A172 (cell line): ENCODE data around the gene PTPRQ. TPM values are rescaled to one million over a fixed set of nuclear protein-coding genes. Genes with fewer than 3 reads are reported as not detected.

ENCODE experiments used
- DNase-seq: peaks from one replicate; pipeline ENCODE4 v3.0.0-alpha.2; 2015; ENCODE audit warnings: low spot score
- total RNA-seq: library from RNA; depleted of rRNA; stranded (reverse); fragments of >200 nt; shearing (Covaris generic); gene quantifications from 2 replicates; pipeline ENCODE4 v1.2.3, GENCODE V29; 2014

The PTPRQ gene
- total RNA-seq, 1 experiment from 2014 or later, result 0.02 TPM

DNA sequence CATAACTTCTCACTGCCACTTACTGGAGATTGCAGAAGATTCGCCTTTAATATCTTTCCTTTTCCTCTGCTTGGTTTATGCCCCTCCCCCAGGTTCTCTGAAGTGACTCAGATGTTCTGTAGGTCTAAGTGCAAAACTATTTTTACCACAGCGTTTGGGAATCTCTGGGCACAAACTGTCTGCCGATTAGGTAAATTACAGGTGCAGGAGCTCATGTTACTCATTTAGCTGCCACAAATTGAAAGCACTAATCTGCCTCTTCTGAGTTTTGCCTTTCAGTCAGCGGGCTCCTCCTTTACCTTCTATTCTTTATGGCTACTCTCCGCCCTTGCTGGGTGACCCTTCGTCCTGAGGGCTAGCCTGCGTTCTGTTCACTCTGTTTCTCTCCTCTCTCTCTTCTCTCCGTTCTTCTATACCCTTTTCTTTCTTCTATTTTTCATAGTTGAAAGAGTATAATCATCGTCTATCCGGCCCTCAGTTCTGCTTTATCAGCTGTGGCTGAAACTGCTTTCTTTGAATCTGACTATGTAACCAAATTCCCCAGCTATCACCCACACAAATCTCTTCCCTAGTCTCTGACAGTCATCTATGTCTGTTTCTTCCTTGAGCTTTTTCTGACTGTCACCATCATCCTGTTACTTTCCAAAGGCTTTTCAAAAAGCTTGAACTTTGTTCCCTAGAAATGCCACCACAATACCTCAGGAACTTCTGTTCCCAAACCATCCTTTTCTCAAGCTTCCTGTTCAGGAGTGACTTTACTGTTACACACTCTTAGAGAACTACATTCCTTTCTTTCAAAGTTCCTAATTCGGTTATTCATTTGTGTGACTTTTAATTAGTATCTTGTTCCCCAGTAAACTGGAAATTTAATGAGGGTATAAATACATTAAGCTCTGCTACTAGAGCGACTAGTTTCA lies 259.1 kb downstream of the PTPRQ start:
- DNase-seq, result peak; percentile 60

DNA sequence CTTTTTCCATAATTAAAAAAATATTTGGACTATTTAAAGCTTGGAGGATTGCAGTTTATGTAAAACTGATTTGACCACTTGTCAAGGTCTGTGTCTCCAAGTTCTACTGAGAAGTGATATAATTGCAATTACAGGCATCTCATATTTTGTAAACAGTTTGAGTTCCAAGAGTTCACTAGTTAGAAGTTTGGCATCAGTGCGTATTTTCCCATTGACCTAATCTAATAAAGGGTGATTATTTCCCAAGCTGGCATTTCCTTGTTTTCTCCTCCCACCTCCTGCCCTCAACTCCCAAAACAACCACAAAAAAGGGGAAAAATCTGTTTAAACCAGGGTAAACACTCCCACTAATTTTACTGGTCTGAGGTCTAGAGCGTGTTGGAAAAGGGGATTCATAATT lies 260.4 kb downstream of the PTPRQ start:
- no peak for DNase-seq

DNA sequence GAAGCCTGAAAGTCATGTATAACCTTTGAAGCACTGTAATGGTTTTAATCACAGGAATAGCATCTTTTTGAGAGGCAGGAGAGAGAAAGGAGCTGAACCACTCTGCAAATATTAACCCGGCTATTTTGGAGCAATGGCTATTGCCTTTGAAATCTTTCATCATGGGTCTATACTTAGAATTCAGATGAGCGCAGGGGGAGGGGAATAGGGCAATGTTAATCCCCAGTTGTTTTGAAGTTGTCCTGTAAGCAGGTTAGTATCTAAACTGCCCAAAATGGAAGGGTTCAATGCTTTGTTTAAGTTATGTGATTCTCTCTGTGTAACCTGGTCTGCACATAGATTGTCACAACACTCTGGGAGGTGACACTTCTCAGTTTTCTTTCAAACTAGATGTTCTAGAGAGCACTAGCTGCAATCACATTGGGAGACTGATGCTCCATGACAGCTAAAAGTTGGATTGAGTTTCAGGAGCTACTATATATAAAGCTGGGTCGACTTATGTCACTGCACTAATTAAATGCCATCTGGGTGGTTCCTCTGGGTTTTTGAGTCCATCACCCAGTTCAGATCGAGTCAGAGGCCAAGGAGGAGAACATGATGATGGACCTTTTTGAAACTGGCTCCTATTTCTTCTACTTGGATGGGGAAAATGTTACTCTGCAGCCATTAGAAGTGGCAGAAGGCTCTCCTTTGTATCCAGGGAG lies 263.2 kb downstream of the PTPRQ start, which contains the start of gene MYF6:
Gene MYF6, plus strand, starts transcription at position 509 of the 704 bp plus-strand sequence. Its CDS starts 86 bp downstream, at position 595.
- DNase-seq, result no peak

DNA sequence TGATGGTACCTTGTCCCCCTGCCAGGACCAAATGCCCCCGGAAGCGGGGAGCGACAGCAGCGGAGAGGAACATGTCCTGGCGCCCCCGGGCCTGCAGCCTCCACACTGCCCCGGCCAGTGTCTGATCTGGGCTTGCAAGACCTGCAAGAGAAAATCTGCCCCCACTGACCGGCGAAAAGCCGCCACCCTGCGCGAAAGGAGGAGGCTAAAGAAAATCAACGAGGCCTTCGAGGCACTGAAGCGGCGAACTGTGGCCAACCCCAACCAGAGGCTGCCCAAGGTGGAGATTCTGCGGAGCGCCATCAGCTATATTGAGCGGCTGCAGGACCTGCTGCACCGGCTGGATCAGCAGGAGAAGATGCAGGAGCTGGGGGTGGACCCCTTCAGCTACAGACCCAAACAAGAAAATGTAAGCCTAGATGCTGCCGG lies 263.8 kb downstream of the PTPRQ start:
- DNase-seq, result no peak

DNA sequence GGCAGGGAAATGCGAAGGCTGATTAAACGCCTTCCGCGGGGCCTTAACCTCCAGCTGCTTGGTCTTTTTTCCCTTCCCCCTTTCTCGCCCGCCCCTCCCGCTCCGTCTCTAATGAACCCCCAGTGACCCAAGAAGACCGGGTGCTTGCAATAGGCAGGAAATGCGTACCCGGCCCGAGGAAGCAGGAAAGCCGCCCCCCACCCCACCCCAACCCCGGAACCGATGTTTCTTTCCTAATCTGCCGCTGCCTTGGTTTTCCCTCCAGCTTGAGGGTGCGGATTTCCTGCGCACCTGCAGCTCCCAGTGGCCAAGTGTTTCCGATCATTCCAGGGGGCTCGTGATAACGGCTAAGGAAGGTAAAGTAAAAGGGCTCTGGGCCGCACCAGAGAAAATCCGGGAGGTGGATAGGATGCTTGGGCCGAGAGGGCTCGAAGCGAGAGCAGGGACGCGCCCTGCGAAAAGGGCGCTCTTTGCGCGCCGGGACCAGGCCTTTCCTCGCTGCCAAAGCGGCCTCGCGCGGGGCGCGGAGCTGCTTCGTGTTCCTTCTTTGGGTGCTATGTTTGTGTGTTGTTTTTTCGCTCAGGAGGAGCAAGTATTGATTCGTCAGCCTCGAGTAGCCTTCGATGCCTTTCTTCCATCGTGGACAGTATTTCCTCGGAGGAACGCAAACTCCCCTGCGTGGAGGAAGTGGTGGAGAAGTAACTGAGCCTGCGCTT lies 264.4 kb downstream of the PTPRQ start:
- DNase-seq, result no peak

DNA sequence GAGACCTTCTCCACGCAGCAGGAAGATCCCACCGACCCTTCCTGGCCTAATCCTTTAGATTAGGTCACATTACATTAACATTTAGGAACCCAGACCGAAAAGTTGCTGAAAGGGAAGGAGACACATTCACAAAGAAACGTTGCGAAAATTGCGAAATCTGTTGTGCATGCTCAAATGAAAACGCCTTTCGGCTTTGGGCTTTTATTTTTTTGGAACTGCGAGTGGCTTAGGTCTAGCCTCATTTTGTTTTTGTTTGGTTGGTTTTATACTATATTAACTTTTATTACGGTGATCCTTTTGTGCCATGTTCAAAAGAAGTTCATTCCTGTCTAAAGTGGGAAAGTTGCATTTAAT lies 264.9 kb downstream of the PTPRQ start:
- no peak for DNase-seq

DNA sequence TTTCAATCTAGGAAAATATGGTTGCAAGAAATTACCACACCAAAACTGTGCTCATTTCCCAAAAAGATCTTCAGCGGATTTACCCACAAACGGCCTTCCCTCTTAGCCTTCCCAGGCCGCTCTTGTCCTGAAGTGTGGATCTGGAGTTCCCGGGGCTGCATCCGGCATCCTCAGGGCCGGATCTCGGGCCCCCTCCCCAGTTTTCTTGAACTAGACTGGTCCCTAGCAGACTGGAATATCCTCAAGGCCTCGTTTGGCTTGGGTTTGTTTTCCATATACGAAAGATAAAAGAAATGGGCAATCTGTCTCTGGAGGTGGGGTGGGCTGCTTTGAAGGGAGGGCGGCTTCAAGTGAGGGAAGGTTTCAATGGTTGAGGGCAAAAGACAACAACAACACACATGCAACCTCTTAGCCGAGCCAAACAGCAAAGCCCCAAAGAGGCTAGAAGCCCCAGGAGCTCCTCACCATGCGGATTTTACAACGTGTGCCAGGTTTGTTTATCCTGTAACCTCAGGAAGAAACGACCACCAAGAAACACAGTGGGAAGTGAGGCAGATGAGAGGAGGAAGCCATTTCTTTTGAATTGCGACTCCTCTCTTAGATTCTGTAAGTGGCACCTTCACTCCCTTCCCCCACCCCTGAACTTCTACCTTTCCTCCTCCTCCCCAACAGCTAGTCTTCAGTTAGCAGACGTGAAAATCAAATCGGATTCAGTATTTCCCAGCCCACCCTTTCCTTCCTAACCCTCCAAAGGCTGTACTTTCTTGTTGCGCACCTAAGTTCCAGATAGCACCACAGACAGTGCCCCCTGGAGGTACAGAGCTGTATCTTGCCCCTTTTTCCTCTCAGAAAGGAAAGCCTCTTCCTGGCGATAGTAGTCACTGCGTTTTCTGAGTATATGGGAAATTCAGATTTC lies 266.0 kb downstream of the PTPRQ start:
- DNase-seq, result no peak

DNA sequence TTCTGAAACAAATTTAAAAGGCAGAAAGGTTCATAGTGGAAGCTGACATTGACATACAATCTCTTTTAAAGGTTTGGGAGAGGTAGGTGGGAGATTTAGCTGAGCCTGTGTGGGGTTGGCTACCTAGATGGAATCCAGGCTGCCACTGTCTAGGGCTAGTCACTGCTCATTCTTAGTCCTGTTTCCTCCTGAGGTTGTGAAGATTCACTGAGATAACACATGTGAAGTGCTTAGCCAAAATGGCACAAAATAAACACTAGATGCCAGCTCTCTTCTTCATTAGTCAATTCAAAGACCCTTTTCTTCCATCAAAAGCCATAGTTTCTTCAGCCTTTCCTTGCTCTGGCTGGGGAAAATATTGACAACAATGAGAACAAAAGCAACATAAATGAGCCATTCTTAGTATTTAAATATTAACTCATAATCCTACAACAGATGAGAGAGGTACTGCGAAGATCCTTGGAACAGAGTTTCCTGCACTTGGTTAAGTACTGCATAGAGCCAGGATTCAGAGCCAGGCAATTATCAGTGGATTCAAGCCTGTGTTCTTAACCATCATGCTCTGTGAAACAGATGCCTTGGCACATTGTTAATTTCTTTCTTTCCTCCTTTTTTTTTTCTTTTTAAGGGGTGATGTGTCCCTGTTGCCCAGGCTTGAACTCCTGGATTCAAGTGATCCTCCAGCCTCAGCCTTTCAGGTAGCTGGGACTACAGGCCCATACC lies 266.9 kb downstream of the PTPRQ start:
- no peak for DNase-seq

DNA sequence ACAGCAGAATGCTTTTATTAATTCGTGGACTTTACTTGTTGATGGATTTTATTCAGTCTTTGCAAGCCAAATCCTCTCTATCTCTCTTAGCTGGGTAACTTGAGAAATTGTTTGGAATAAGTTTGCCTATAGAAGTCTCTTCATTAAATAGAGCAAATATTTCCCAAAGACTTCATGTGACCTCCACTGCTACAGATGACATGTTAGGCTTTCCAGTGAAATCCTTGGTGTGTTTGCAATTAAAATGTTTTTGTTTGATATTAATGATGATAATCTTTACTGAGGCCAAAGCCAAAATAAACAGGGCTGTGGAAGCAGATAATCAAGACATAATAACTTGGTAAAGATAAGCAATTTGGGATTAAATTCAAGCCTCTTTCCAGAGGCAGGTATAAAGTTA lies 267.8 kb downstream of the PTPRQ start:
- no peak for DNase-seq

DNA sequence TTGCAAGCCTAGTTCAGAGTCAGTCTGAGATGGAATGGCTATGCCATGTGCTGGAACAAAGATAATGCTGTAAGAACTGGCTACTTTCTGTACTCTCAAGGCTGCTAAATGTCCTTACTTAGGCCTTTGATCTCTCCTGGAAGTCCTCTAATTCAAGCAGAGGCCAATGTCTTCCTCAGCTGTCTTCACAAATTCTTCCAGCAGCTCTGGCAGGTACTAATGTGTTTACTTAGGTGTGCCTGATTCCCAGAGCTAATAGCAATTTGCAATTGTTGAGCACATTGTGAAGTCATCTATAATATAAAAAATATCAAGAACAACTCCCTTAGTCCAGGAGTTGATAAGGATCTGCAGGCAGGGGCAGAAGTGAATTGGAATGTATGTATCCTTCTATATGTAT lies 268.8 kb downstream of the PTPRQ start:
- no peak for DNase-seq

DNA sequence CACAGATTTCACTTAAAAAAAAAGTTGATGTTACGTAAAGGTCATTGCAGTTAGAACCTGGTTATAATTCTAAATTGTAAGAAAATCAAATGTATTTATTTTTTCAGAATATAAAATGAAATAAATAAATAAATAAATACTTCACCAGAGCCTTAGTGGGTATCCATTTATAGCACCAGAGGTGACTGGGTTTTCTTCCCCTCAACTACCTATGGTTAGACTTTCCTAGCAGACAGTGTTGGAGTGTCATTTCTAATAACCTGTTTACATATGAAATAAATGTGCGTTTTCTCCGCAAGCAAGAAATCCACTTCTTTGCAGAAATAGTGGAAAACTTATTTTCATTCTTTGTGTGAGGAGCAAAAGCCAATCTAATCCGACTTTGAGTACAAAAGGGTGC lies 269.4 kb downstream of the PTPRQ start:
- DNase-seq, result no peak

DNA sequence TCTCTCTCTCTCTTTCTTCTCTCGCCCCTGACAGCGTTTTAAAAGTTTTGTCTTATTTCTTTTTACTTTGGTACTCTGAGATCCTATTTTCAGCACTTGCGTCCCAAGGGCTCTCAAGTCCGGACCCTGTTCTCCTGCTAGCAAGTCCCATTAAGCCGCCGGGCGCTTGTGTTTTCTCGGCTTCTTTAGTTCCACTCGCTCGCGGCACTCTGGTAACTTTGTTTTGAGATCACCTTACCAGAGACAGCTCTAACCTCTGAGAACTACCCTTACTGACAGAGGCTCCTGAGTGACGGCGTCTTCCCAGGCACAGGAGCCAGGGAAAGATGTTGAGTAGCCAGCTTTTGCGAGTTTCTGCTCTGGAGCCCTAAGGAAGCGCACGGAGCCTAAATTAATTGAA lies 270.0 kb downstream of the PTPRQ start:
- no peak for DNase-seq

DNA sequence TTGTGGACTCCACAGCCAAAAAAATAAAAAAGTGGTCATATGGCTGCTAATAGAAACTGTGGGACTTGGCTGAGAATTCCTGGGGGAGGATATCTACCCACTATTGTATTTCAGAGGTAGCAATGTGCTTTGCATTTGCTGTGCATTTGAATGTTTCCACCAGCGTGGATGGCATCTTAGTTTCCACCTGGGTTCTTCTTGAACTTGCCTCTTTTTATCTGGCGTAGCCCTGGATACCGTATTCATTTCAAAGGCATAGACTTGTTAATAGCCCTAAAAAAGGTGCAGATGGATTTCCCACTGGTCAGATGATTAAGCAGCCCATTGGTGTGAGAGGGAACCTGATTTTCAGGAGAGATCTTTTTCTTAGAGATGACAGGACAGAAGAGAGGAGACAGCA lies 270.8 kb downstream of the PTPRQ start:
- DNase-seq, result no peak

DNA sequence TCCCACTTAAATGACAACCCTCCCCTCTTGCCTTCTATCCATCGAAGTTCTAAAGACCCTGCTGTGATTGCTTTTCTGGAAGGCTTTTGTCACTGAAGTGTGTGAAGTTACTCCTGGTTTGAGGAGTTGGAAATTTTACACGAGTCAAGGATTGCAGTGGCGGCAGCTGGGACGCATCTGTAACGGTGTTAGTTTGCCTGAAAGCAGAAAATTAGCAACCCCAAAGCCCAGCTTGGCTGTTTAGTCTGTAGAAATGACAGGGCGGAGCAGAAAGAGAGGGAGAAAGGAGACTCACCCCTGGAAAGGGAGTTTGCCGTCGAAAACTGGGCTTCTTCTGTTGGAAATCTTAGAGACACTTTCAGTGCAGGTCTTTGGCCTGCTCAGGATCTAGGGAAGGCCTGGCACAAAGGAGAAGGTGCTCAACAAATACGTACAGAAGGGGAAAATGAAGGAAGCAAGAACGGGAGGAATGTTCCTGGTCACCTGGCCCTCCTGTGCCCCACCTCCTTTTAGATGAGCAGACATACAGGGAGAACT lies 271.7 kb downstream of the PTPRQ start:
- no peak for DNase-seq

DNA sequence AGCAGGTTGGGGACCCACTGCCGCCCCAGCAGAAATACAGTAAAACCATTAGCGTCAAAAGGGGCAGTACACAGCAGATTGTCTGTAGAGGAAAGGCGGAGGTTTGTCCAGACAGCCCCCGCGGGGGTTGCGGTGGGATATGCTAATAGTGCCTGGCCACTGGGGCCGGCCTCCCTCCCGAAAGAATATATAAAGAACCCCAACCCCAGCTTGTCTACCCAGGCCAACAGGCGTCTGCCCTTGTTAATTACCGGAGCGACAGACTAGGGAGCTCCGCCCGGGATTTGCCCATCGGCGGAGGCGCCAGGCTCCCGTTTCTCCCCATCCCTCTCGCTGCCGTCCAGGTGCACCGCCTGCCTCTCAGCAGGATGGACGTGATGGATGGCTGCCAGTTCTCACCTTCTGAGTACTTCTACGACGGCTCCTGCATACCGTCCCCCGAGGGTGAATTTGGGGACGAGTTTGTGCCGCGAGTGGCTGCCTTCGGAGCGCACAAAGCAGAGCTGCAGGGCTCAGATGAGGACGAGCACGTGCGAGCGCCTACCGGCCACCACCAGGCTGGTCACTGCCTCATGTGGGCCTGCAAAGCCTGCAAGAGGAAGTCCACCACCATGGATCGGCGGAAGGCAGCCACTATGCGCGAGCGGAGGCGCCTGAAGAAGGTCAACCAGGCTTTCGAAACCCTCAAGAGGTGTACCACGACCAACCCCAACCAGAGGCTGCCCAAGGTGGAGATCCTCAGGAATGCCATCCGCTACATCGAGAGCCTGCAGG lies 272.8 kb downstream of the PTPRQ start, which contains the start of gene MYF5:
Gene MYF5, plus strand, starts transcription at position 217 of the 774 bp plus-strand sequence. Its CDS starts 152 bp downstream, at position 369.
- no peak for DNase-seq

DNA sequence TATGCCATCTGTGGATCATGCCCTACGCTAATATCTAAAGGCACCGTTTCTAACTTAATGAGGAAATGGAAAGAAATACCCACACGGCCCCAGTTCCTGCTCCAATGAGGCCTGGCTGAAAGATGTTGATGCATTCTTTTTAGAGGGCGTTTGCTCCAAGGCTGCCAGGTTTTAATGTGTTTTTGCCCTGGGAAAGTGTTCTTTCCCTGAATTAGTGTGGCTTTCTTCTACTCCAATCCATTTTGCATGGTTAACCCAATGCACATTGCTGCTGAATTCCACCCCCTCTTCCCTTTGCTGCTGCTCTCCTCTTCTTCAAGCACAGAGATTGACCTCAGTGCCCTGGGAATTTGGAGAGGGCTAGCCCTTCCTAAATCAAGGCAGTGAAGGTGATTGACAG lies 273.8 kb downstream of the PTPRQ start:
- DNase-seq, result no peak

DNA sequence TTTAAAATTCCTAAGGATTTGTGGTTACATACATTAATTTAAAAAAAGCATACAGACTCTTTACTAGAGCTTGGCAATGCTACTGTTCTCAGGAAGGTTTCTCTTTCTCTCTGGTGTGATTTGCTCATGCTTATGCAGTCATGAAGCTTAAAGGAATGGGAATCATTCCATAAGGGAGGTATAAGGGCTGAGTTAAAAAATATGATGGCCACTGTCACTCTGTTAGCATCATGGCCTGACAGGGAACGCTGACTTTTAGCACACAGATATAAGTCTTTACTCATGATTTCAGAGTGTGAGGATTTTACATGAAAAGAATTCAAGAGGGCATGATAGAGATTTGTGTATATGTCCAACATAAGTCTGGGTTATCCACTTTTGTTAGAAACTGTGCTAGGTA lies 276.5 kb downstream of the PTPRQ start:
- no peak for DNase-seq

DNA sequence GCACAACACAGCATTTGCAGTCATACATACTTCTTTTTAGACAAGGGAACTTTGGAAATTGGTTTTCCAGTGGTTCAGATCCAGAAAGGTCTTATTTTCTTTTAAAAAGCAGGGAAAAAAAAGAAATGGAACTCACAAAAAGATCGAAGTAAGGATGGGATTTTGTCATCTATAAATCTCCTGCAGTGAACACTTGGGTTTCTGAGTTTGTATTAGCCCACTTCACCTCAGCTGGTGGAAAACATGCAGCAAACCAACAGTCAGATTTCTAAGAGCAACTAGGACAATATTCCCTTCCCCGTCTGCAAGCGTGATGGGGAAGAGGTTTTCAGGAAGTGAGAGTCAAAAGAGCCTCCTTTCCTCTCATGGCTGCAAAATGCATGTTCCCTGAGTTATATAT lies 277.3 kb downstream of the PTPRQ start:
- no peak for DNase-seq
